Airway epithelial cell (primary cell): ENCODE data around the gene GGTLC3. TPM values are rescaled to one million over a fixed set of nuclear protein-coding genes. Genes with fewer than 3 reads are reported as not detected.

Experiments used
- total RNA-seq: library from RNA; depleted of rRNA; stranded (reverse); fragments of >200 nt; gene quantifications from 2 replicates; pipeline ENCODE4 v1.2.3, GENCODE V29; 2015

Gene GGTLC3
- total RNA-seq: not detected in 2 replicates

GRCh38 chr22:18518061-18518460 is at the start of gene GGTLC3:
GGTLC3 (minus strand) TSS chr22:18518161; CDS start chr22:18517897, 264 bp downstream.

GRCh38 chr22:18527752-18528596 is 10.0 kb upstream of the GGTLC3 start, which contains the start of gene TMEM191B:
TMEM191B (plus strand) TSS chr22:18527802; CDS start chr22:18527981, 179 bp downstream.

Other genes starting within 250 kb of the GGTLC3 start
- gene TMEM191B, start 9.6 kb upstream of the GGTLC3 start, total RNA-seq: 1.3 TPM in 1 of 2 replicates, not detected in the other
- gene RIMBP3, start 93.8 kb upstream of the GGTLC3 start, total RNA-seq: 0.07 TPM in 1 of 2 replicates, not detected in the other